GM19351 (cell line): ENCODE data around the gene TADA2A.
A peak's percentile ranks its signal among the peaks of the same experiment; 100 is the strongest.
"Not testable (repeated sequence)": the region's sequence is repeated elsewhere in the genome, so short reads cannot be mapped to it uniquely, and the experiment has no call there.

Experiments used
- ATAC-seq: cut with Tn5 transposase; IDR thresholded peaks from one replicate; pipeline ENCODE4 v1.9.1; 2021; ENCODE audit warnings: mild to moderate bottlenecking, moderate library complexity; ENCODE audit not compliant: unreplicated experiment

The TADA2A gene

GRCh38 chr17:37399265-37399803 lies 7.4 kb upstream of the TADA2A start:
- no peak for ATAC-seq

GRCh38 chr17:37400505-37400904 lies 6.2 kb upstream of the TADA2A start:
- no peak for ATAC-seq

GRCh38 chr17:37405522-37405921 lies 1.2 kb upstream of the TADA2A start:
- ATAC-seq = not testable (repeated sequence)

GRCh38 chr17:37405955-37406634 lies 591 bp upstream of the TADA2A start:
- ATAC-seq = peak; percentile 18

GRCh38 chr17:37408145-37408479 lies 1.4 kb downstream of the TADA2A start:
- not testable (repeated sequence) for ATAC-seq

GRCh38 chr17:37410357-37410756 lies 3.7 kb downstream of the TADA2A start:
- ATAC-seq = no peak

- ATAC-seq = no peak
These were observed 7.3 kb downstream of the TADA2A start for GRCh38 chr17:37413875-37414519.

DNA sequence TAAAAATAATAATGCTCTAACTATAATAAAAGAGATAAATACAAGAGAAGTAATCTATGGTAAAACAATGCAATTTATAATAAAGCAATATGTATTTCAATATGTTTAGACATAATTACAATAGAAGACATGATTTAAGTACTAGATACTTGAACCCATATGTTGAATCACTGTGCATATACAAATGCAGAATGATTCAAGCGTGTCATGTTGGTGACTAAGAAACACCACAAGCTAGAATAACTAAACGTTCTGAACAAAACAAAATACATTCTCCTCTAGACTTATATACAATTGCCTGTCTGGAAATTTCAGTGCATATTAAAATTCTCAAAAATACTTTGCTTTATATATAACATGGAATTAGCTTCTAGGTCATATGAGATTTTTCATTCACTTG lies 11.2 kb downstream of the TADA2A start:
- no peak for ATAC-seq

GRCh38 chr17:37422971-37423625 lies 16.4 kb downstream of the TADA2A start:
- ATAC-seq = no peak

DNA sequence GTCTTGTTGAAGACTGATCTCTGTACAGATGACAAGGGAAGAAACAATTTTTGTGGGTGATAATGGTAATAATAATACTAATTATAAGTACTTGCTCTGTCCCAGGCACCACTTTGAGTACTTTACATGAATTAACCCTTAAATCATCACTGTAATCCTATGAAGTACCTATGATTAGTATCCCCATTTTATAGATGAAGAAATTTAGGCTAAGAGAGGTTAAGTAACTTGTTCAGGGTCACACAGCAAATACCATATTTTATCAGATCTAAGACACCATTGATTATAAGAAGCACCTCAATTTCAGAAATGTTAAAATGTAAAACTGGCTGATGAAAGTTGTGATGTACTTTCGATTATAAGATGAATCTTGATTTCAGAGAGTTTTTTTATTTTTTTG lies 18.6 kb downstream of the TADA2A start:
- no peak for ATAC-seq

DNA sequence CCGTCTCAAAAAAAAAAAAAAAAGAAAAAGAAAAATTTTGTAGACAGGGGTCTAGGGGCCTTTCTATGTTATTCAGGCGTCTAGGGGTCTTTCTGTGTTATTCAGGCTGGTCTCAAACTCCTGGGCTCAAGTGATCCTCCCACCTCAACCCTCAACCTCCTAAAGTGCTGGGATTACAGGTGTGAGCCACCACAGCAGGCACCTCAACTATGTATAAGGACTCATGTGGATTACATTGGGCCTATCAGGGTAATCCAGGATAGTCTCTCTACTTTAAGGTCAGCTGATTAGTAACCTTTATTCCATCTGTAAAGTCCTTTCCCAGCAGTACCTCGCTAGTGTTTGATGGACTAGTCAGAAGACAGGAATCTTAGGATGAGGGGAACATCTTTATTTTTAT lies 22.4 kb downstream of the TADA2A start:
- no peak for ATAC-seq

- no peak for ATAC-seq
These were observed 22.8 kb downstream of the TADA2A start for GRCh38 chr17:37429453-37429852.

- no peak for ATAC-seq
These were observed 23.5 kb downstream of the TADA2A start for GRCh38 chr17:37430051-37430627.

DNA sequence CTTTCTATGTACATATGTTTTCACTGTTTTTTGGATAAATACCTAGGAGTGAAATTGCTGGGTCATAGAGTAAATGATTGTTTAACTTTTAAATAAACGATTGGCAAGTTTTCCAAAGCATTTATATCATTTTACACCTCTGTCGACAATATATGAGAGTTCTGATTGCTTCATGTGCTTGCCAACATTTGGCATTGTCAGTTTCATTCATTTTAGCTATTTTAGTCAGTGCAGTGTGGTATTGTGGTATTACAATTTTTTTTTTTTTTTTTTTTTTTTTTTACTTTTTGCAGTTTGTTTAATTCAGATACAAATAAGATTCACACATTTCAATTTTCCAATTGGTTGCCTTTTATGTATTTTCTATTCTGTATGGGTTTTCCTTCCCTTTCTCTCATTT lies 26.0 kb downstream of the TADA2A start:
- no peak for ATAC-seq

GRCh38 chr17:37438141-37438540 lies 31.5 kb downstream of the TADA2A start:
- ATAC-seq = no peak

DNA sequence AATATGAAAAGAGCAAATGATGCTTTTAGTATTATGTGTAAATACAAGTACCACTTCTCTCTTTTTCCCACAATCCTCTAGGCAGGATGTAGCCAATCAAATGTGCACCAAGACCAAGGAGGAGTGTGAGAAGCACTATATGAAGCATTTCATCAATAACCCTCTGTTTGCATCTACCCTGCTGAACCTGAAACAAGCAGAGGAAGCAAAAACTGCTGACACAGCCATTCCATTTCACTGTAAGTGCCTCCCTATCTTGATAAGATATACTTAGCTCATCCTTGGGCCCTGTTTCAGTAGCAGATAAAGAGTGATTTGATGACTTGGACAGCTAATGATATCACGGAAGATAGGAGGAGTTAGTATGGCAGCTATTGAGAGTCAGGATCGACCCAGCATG lies 33.7 kb downstream of the TADA2A start:
- no peak for ATAC-seq

GRCh38 chr17:37441369-37442014 lies 34.8 kb downstream of the TADA2A start:
- ATAC-seq = not testable (repeated sequence)

GRCh38 chr17:37446027-37446426 lies 39.3 kb downstream of the TADA2A start:
- ATAC-seq = no peak

GRCh38 chr17:37447641-37448040 lies 41.0 kb downstream of the TADA2A start:
- ATAC-seq = no peak

DNA sequence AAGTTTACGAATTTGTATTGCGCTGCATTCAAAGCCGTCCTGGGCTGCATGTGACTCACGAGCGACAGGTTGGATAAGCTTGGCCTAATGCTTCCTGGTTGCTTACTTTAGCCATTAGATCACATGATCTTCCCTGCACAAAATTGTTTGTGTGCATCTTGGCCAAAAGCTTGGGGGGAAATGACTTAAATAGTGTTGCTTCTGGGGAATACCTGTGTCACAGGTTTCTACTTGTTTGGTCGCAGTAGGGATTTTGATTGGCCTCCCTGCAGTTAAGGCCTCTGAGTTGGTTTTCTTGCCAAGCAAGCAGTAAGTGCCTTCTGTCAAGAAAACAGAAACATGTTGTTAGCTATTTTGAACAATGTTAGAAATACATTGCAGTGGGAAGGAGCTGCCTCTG lies 43.4 kb downstream of the TADA2A start:
- no peak for ATAC-seq

DNA sequence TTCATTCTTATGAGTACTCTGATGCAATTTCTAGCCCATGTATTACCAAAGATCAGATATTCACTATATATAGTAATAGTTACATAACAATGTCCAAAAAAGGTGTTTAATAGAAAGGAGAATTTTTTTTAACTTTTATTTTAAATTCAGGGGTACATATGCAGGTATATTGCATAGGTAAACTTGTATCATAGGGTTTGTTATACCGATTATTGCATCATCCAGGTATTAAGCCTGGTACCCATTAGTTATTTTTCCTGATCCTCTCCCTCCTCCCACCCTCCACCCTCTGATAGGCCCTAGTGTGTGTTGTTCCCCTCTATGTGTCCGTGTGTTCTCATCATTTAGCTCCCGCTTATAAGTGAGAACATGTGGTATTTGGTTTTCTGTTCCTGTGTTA lies 51.1 kb downstream of the TADA2A start:
- not testable (repeated sequence) for ATAC-seq
